IPS-20b (cell line): ENCODE results near the gene FSTL4.

Experiments used
- H3K27ac ChIP-seq: one replicate; pipeline ENCODE4 v1.5.1; 2013; ENCODE audit warnings: low read length
- H3K27me3 ChIP-seq: 2 replicates; pipeline ENCODE4 v1.6.1; 2013; ENCODE audit warnings: mild to moderate bottlenecking, low read length, inconsistent platforms; ENCODE audit not compliant: insufficient read depth
- H3K36me3 ChIP-seq: 2 replicates; pipeline ENCODE4 v1.6.1; 2013; ENCODE audit warnings: low read depth, mild to moderate bottlenecking, inconsistent platforms, low read length, moderate library complexity; ENCODE audit not compliant: insufficient read depth
- H3K4me1 ChIP-seq: 2 replicates; pipeline ENCODE4 v1.6.1; 2013; ENCODE audit warnings: mild to moderate bottlenecking, control low read depth, inconsistent platforms, low read length, moderate library complexity; ENCODE audit not compliant: insufficient read depth
- H3K4me3 ChIP-seq: 2 replicates; pipeline ENCODE4 v1.5.1; 2013; ENCODE audit warnings: mild to moderate bottlenecking, low read length, inconsistent platforms
- H3K9ac ChIP-seq: 2 replicates; pipeline ENCODE4 v1.6.1; 2013; ENCODE audit warnings: low read depth, mild to moderate bottlenecking, inconsistent platforms, low read length, moderate library complexity
- H3K9me3 ChIP-seq: 2 replicates; pipeline ENCODE4 v1.6.1; 2013; ENCODE audit warnings: mild to moderate bottlenecking, low read depth, low read length, inconsistent platforms; ENCODE audit not compliant: insufficient read depth

Gene FSTL4

DNA sequence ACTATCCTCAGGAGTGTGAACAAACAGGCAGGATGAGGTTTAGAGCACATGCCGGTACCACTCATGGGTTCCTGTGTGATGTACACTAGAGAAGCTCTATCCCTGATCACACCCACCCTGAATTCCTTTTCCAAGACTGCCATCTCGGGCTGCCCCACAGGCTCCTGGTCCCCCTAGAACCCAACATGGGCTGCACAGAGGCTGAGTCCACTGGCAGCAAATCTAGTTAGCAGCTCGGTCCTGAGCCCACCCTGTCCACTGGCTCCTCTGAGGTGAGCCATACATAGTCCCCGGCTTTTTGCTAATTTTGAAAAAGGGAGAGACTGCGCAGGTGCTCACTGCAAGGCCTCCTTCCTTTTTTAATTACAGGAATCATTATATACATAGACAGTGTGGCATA, 227.0 kb downstream of the FSTL4 start:
- H3K27me3 ChIP-seq: no peaks in the 10 kb centered on the region
- H3K9ac ChIP-seq: no peak overlapping the region
- no peaks in the 10 kb centered on the region for H3K9me3 ChIP-seq
- H3K27ac ChIP-seq: no peak overlapping the region
- no peak overlapping the region for H3K4me3 ChIP-seq
- no peaks in the 10 kb centered on the region for H3K36me3 ChIP-seq
- H3K4me1 ChIP-seq: peaks cover 8% of the 10 kb centered on the region; the same call in 1 of the 2 replicates

DNA sequence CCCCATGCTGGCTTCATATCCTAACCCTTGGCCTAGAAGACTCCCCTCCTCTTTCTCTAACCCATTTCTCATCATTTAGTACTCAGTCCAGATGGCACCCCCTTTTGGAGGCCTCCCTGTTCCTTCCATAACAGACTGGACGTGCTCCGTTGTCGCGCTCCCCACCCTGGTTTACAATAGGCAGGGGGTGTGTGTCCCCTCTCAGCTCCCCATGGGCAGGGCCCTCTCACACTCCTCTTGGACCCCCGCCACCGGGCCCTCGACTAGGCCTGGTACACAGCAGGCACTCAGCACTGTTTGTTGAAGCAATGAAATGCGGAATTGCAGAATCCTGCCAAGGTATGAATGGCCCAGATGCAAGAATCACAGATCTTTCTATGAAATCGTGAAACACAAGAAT, 227.4 kb downstream of the FSTL4 start:
- no peaks in the 10 kb centered on the region for H3K27me3 ChIP-seq
- H3K36me3 ChIP-seq: no peaks in the 10 kb centered on the region
- H3K9me3 ChIP-seq: no peaks in the 10 kb centered on the region
- H3K4me3 ChIP-seq: no peak overlapping the region
- H3K4me1 ChIP-seq: peaks cover 8% of the 10 kb centered on the region; the same call in 1 of the 2 replicates
- H3K9ac ChIP-seq: no peak overlapping the region
- no peak overlapping the region for H3K27ac ChIP-seq

- H3K9me3 ChIP-seq: no peaks in the 10 kb centered on the region
- H3K27me3 ChIP-seq: no peaks in the 10 kb centered on the region
- H3K4me1 ChIP-seq: peaks cover 8% of the 10 kb centered on the region; the same call in 1 of the 2 replicates
- no peak overlapping the region for H3K4me3 ChIP-seq
- no peaks in the 10 kb centered on the region for H3K36me3 ChIP-seq
- no peak overlapping the region for H3K27ac ChIP-seq
- no peak overlapping the region for H3K9ac ChIP-seq
Observed at GRCh38 chr5:133384120-133384855, 228.1 kb downstream of the FSTL4 start.

- Histone ChIP-seq H3K9ac (no peak overlapping the region), H3K27ac (no peak overlapping the region)
Observed at GRCh38 chr5:133383580-133383939, 228.8 kb downstream of the FSTL4 start.

DNA sequence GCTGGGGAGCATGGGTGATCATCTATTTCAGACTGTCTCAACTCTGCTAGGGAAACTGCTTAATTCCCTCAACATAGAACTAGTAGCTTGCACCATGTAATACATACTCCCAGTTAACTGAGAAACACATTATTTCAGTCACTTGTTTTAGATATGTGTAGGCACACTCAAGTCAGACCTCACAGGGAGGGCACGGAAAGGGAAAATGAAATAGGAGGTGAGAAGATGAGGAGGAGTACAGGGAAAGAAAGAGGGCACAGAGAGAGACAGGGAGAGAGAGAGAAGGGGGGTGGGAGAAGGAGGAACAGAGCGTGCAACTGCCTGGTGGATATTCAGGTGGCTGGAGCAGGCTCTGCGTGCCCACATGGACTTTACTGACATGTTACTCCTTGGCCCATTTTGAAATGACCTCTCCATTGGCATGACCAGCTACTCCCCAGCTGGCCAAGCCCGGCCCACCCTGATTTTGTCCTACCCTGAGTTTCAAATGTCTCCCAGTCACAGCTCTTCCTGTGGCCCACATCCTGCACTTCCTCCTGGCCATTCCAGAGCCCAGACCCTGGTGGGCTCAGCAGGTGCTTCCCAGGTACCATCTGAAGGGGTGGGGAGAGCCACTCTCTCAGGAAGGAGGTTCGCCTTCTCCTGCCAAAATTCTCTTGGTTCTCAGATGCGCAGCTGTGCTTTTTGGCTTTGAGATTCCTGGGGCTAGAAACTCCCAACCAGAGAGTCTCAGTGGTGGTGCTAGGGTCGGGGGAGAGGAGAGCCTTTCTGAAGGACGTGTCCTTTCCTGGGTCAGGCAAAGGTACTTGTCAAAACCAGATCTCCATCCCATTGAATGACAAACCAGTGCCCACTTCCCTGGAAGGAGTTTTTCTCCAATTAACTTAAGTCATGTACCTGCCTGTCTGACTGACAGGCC, 229.4 kb downstream of the FSTL4 start:
- H3K4me3 ChIP-seq: 0 out of 2 replicates have a peak overlapping the region, but pooled peaks have one; percentile 6
- H3K36me3 ChIP-seq: no peaks in the 10 kb centered on the region
- no peak overlapping the region for H3K9ac ChIP-seq
- no peak overlapping the region for H3K27ac ChIP-seq
- H3K9me3 ChIP-seq: peaks cover 8% of the 10 kb centered on the region
- H3K4me1 ChIP-seq: peaks cover 8% of the 10 kb centered on the region; the same call in 1 of the 2 replicates
- no peaks in the 10 kb centered on the region for H3K27me3 ChIP-seq

More at GRCh38 chr5:133383580-133383939, 228.8 kb downstream of the FSTL4 start:
- no peaks in the 10 kb centered on the region for H3K27me3 ChIP-seq
- H3K4me3 ChIP-seq: 0 out of 2 replicates have a peak overlapping the region, but pooled peaks have one; percentile 6
- peaks cover 2% of the 10 kb centered on the region; the same call in 1 of the 2 replicates for H3K9me3 ChIP-seq
- no peaks in the 10 kb centered on the region for H3K36me3 ChIP-seq
- peaks cover 8% of the 10 kb centered on the region; the same call in 1 of the 2 replicates for H3K4me1 ChIP-seq

GRCh38 chr5:133381571-133382365, 230.6 kb downstream of the FSTL4 start:
- peaks cover 19% of the 10 kb centered on the region for H3K9me3 ChIP-seq
- H3K4me1 ChIP-seq: peaks cover 8% of the 10 kb centered on the region; the same call in 1 of the 2 replicates
- H3K36me3 ChIP-seq: no peaks in the 10 kb centered on the region
- H3K27ac ChIP-seq: no peak overlapping the region
- no peaks in the 10 kb centered on the region for H3K27me3 ChIP-seq
- no peak overlapping the region for H3K4me3 ChIP-seq
- H3K9ac ChIP-seq: no peak overlapping the region

- Histone ChIP-seq H3K9me3 (peaks cover 20% of the 10 kb centered on the region), H3K4me1 (peaks cover 8% of the 10 kb centered on the region; the same call in 1 of the 2 replicates), H3K9ac (no peak overlapping the region), H3K36me3 (no peaks in the 10 kb centered on the region), H3K4me3 (no peak overlapping the region), H3K27me3 (no peaks in the 10 kb centered on the region), H3K27ac (no peak overlapping the region)
Observed at GRCh38 chr5:133381041-133381440, 231.3 kb downstream of the FSTL4 start.

- no peaks in the 10 kb centered on the region for H3K4me1 ChIP-seq
- no peak overlapping the region for H3K9ac ChIP-seq
- H3K9me3 ChIP-seq: peaks cover 26% of the 10 kb centered on the region
- H3K36me3 ChIP-seq: no peaks in the 10 kb centered on the region
- H3K4me3 ChIP-seq: no peak overlapping the region
- H3K27me3 ChIP-seq: no peaks in the 10 kb centered on the region
- no peak overlapping the region for H3K27ac ChIP-seq
Observed at GRCh38 chr5:133377736-133378135, 234.6 kb downstream of the FSTL4 start.

DNA sequence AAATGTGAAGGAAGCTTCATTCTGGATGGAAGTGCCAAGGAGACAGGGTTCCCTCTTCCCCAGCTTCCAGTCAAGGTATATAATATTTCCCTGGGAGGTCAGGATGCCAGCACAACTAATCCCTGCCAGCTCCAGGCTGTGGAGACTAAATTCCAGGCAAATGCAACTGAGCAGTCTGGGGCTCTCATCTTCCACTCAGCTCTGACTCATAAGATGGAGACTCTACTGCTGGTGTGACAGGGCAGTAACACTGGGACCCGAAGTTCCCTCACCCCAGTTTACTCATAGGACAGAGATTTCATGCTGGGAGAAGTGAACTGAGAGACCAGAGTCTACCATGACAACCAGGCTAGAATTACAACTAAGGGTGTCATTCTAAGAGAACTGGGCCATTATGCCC, 235.4 kb downstream of the FSTL4 start:
- Histone ChIP-seq H3K9me3 (peaks cover 26% of the 10 kb centered on the region), H3K9ac (no peak overlapping the region), H3K36me3 (no peaks in the 10 kb centered on the region), H3K27me3 (no peaks in the 10 kb centered on the region), H3K4me3 (no peak overlapping the region), H3K4me1 (no peaks in the 10 kb centered on the region), H3K27ac (no peak overlapping the region)

DNA sequence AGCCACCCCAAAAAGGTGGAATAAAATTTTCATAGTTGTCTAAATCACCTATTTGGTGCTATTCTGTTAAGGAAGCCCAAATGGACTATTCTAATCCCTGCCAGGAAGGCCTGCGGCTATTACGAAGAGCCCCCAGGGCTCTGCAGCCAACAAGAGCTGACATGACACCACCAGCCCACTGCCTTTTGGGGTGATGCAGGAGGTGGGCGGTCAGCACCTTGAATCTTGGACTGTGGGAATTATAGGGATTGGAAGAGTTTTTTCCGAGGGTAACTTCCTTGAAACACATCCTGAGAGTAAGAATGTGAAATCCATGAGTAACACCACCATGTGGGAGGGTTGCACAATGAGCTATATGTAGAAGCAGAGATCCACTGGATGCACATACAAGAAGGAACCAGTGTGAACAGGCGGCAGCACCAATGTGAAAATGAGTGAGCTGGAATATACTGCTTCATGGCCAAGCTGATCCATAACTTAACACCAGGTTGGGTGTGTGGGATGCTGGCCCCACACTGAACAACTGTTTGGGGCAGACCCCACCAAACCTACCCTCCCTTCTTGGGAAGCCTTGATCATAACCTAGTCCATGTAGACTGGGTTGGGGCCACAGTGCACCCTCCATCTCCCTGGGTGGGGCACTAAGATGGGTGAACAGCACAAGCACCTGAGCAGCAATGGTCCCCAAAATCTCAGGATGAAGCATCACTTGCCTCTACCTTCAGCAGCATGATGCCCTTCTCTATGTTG, 239.0 kb downstream of the FSTL4 start:
- no peaks in the 10 kb centered on the region for H3K27me3 ChIP-seq
- H3K4me3 ChIP-seq: no peak overlapping the region
- H3K36me3 ChIP-seq: no peaks in the 10 kb centered on the region
- no peak overlapping the region for H3K27ac ChIP-seq
- peaks cover 22% of the 10 kb centered on the region for H3K9me3 ChIP-seq
- H3K4me1 ChIP-seq: no peaks in the 10 kb centered on the region
- no peak overlapping the region for H3K9ac ChIP-seq
